Esophagus squamous epithelium (tissue), 5 donors: ENCODE data around the gene MOB3B. TPM values are rescaled to one million over a fixed set of nuclear protein-coding genes. Genes with fewer than 3 reads are reported as not detected.

Experiments
- DNase-seq: peaks from one replicate; lab custom pipeline; 2025; lab: John Stamatoyannopoulos, UW
- H3K27ac ChIP-seq, 4 donors: fragments of 200-600 bp; sonication (generic); one replicate each; pipeline ENCODE4 v1.5.1; 2016 to 2019; ENCODE audit warnings: mild to moderate bottlenecking in 1 of 4
- H3K27me3 ChIP-seq, 4 donors: fragments of 200-600 bp; sonication (generic); 1 replicate in 3 of 4; 2 replicates in 1 of 4; pipeline versions ENCODE4 v1.5.1 to v1.6.0; 2017 to 2021; ENCODE audit warnings: antibody characterized with exemption in 1 of 4
- H3K36me3 ChIP-seq, 3 donors: fragments of 200-600 bp; sonication (generic); one replicate each; pipeline ENCODE4 v1.5.1; 2016 to 2019
- H3K4me1 ChIP-seq, 3 donors: fragments of 200-600 bp; sonication (generic); one replicate each; pipeline ENCODE4 v1.5.1; 2017 to 2019
- H3K4me3 ChIP-seq, 4 donors: fragments of 200-600 bp; sonication (generic); 1 replicate in 3 of 4; 2 replicates in 1 of 4; pipeline ENCODE4 v1.5.1; 2016 to 2019; ENCODE audit warnings: mild to moderate bottlenecking in 2 of 4, moderate library complexity in 1 of 4
- H3K9me3 ChIP-seq, 3 donors: fragments of 200-600 bp; sonication (generic); one replicate each; pipeline ENCODE4 v1.5.1; 2016 to 2019
- CTCF ChIP-seq, 6 experiments: fragments of 450-650 bp in 4 of 6; fragments of 200-600 bp in 2 of 6; sonication (generic) in 2 of 6; IDR thresholded peaks; one replicate each; pipeline ENCODE4 v1.5.1; 2016 to 2019; ENCODE audit warnings: antibody characterized with exemption in 6 of 6, mild to moderate bottlenecking in 4 of 6, moderate library complexity in 4 of 6
- POLR2A ChIP-seq, 4 donors: fragments of 450-650 bp; IDR thresholded peaks; one replicate each; pipeline ENCODE4 v1.6.1; 2017; ENCODE audit warnings: antibody characterized with exemption in 4 of 4, mild to moderate bottlenecking in 4 of 4, moderate library complexity in 3 of 4
- WGBS, 2 donors: methylation state at CpG; one replicate each; pipeline ENCODE4 v1.1.5; 2018; 5-methylcytosine and 5-hydroxymethylcytosine counted together
- intact Hi-C: fragments of 100-400 bp; cut with DNase I; formaldehyde crosslinking; loops from one replicate; pipeline ENCODE4 v1.15.0; 2022
- total RNA-seq, 4 donors: library from RNA; depleted of rRNA; stranded (reverse); fragments of >200 nt; gene quantifications; one replicate each; pipeline ENCODE4 v1.1.0, GENCODE V29; 2016
- donor health status: DM: yes; HTN: yes; CAD: no.

MOB3B gene
- total RNA-seq, 4 donors from 2014 or later, result 2.2 to 7.6 (median 5.2) TPM

- TF ChIP-seq CTCF (IDR thresholded peaks at IDR 0.05), result no peak
- TF ChIP-seq POLR2A (IDR thresholded peaks at IDR 0.05), result no peak
- no peaks in the 10 kb centered on the region for H3K9me3 ChIP-seq
- intact Hi-C loops, result no loop called here
- H3K4me1 ChIP-seq, result peaks cover under 1 to 29% (median 7%) of the 10 kb centered on the region in 3 donors
- no peak overlapping the region for H3K27ac ChIP-seq
- WGBS, 2 donors, result 42 to 63% methylated on average over 3 of the region's 3 CpGs
- H3K4me3 ChIP-seq, result no peak overlapping the region
- no peak for DNase-seq
- H3K27me3 ChIP-seq, result no peaks in the 10 kb centered on the region
- H3K36me3 ChIP-seq, result peaks cover 0 to 39% (median 0%) of the 10 kb centered on the region in 3 donors
These were observed 15.9 kb upstream of the MOB3B start for GRCh38 chr9:27545471-27545870.

GRCh38 chr9:27542508-27542907, 12.9 kb upstream of the MOB3B start:
- no peak for TF ChIP-seq CTCF (IDR thresholded peaks at IDR 0.05)
- no peak for TF ChIP-seq POLR2A (IDR thresholded peaks at IDR 0.05)
- H3K4me3 ChIP-seq, result no peak overlapping the region
- intact Hi-C loops, result no loop called here
- no peaks in the 10 kb centered on the region for H3K9me3 ChIP-seq
- H3K4me1 ChIP-seq, result peaks cover 12 to 52% (median 21%) of the 10 kb centered on the region in 3 donors
- DNase-seq, result no peak
- WGBS, 2 donors, result 69 to 86% methylated on average over 2 of the region's 2 CpGs
- no peaks in the 10 kb centered on the region for H3K27me3 ChIP-seq
- no peak overlapping the region for H3K27ac ChIP-seq
- peaks cover 0 to 15% (median 0%) of the 10 kb centered on the region in 3 donors for H3K36me3 ChIP-seq

DNA sequence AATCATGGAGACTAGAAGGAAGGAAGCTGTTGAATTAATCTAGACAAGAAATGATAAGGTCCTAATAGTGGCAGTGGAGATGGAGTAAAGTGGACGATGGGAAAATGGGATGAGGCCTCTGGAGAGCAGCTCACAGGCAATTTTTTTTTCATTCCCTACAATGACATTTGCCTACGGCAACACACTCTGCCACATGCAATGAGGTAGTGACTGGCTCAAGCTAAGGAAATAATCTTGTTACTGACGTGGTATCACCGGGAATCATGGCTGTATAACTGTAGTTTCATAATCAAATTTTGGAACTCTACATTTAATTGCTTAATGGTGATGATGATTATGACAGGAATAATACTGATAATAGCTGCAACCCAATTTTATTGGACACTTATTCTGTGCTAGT, 12.1 kb upstream of the MOB3B start:
- DNase-seq, result no peak
- Histone ChIP-seq H3K36me3 (peaks cover 0 to 7% (median 0%) of the 10 kb centered on the region in 3 donors), H3K27me3 (no peaks in the 10 kb centered on the region), H3K9me3 (no peaks in the 10 kb centered on the region), H3K27ac (peak overlapping the region in 2 of 4 donors; percentile 88 to 90), H3K4me3 (no peak overlapping the region), H3K4me1 (peaks cover 12 to 52% (median 21%) of the 10 kb centered on the region in 3 donors)
- TF ChIP-seq CTCF (IDR thresholded peaks at IDR 0.05), result no peak
- TF ChIP-seq POLR2A (IDR thresholded peaks at IDR 0.05), result no peak
- intact Hi-C loops, result no loop called here
- WGBS, 2 donors, result 93 to 97% methylated on average over 4 of the region's 4 CpGs

DNA sequence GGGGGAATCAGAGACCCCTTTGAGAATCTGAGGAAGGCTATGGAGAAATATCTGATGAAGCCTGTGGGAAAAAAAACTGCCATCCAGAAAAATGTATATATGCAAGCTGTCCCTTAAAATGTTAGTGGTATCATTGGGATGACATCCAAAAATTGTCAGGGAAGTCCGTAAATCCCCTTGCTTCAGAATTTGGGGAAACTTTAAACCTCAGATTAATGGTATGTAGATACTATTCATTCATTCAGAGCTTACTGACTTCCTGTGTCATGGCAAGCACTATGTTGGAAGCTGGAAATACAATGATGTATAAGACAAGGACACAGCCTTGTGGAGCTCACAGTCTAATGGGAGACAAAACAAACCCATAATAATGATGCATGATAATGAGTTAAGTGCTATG, 10.9 kb upstream of the MOB3B start:
- Histone ChIP-seq H3K9me3 (no peaks in the 10 kb centered on the region), H3K4me3 (no peak overlapping the region), H3K36me3 (peaks cover 0 to 6% (median 0%) of the 10 kb centered on the region in 3 donors), H3K4me1 (peaks cover 12 to 49% (median 24%) of the 10 kb centered on the region in 3 donors), H3K27ac (peak overlapping the region; percentile 46 to 90 (median 82)), H3K27me3 (no peaks in the 10 kb centered on the region)
- 47 to 53% methylated on average over 1 of the region's 1 CpG for WGBS, 2 donors
- no peak for TF ChIP-seq CTCF (IDR thresholded peaks at IDR 0.05)
- no peak for TF ChIP-seq POLR2A (IDR thresholded peaks at IDR 0.05)
- DNase-seq, result no peak
- intact Hi-C loops, result no loop called here

DNA sequence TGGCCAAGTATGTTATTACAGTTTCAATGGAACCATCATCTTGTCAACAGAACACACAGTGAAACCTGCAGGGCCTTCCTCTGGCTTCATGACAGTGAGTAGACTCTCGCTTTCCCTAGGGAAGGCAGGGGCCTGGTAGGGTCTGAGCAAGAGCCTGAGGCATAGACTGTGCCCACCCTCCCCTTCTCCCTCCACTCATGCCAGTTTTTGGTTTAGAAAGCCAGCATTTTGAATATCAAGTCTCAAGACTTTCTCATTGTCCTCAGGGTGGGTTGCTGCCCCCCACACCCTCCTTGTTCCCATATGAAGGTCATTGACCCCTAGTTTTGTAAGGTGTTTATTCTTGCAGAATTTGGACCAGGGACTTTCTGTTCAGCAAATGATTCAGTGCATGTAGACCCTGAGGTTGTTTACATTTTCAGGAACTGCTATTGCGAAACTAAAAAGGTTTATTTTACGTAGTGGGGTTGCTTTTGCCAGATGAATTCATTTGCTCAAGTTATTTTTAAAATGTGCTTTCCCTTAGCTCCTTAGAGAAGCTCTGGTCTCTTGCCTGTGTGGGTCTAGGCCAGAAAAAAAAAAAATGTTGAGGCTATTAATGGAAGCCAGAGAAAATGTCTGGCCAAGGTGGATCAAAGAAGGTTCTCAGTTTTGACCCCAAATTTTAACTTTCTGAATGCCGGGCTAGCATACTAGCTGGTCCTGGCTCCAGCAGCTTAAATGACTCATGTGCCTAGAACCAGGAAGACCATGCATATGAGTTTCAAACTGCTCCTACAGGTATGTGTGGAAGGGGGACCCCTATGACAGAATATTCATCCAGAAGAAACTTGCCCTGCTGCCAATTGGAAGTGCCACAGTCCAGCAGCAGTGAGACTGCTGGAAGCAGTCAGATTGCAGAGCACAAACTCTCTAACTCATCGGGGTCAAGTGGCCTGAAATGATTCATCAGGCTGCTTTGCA, 10.1 kb upstream of the MOB3B start:
- intact Hi-C loops, result loop anchor here (5.0 kb wide), 1 partner anchor 207 kb away; no protein-coding TSS in a partner anchor
- 29 to 57% methylated on average over 4 to 5 of the region's 5 CpGs for WGBS, 2 donors
- no peak for DNase-seq
- no peaks in the 10 kb centered on the region for H3K9me3 ChIP-seq
- H3K27ac ChIP-seq, result peak overlapping the region; percentile 54 to 90 (median 82)
- H3K36me3 ChIP-seq, result peaks cover 0 to 6% (median 0%) of the 10 kb centered on the region in 3 donors
- H3K27me3 ChIP-seq, result no peaks in the 10 kb centered on the region
- TF ChIP-seq POLR2A (IDR thresholded peaks at IDR 0.05) (no peak), CTCF (IDR thresholded peaks at IDR 0.05) (no peak)
- peaks cover 12 to 45% (median 24%) of the 10 kb centered on the region in 3 donors for H3K4me1 ChIP-seq
- no peak overlapping the region for H3K4me3 ChIP-seq
